CD4-positive, alpha-beta T cell treated with Interleukin-15 for 4 hours (primary cell): ENCODE measurements around the gene TBC1D25.

ENCODE experiments used
- DNase-seq: peaks from one replicate; pipeline ENCODE4 v3.0.0-alpha.2; 2020; ENCODE audit warnings: low spot score

Gene TBC1D25

GRCh38 chrX:48601741-48602394, 62.4 kb downstream of the TBC1D25 start:
- DNase-seq: no peak

- DNase-seq: no peak
Measured at GRCh38 chrX:48604701-48605100, 65.2 kb downstream of the TBC1D25 start.

- no peak for DNase-seq
Measured at GRCh38 chrX:48606091-48606490, 66.6 kb downstream of the TBC1D25 start.

GRCh38 chrX:48611703-48612102, 72.2 kb downstream of the TBC1D25 start:
- DNase-seq: no peak
